H1 (cell line): ENCODE data around the gene BNC2. TPM values are rescaled to one million over a fixed set of nuclear protein-coding genes. Genes with fewer than 3 reads are reported as not detected.

Source experiments
- CEBPB ChIP-seq: IDR thresholded peaks from 2 replicates; pipeline ENCODE4 v1.6.1; 2012; ENCODE audit warnings: low read depth, low read length
- KDM5A ChIP-seq: fragments of 200-600 bp; IDR thresholded peaks from 2 replicates; pipeline ENCODE4 v1.7.1; 2012; ENCODE audit warnings: mild to moderate bottlenecking, low read length, inconsistent platforms, mixed read lengths
- RBBP5 ChIP-seq: IDR thresholded peaks from 2 replicates; pipeline ENCODE4 v1.7.1; 2012; ENCODE audit warnings: low read depth, mild to moderate bottlenecking, inconsistent platforms, low read length, moderate library complexity, borderline replicate concordance
- RNF2 ChIP-seq: fragments of 200-900, 300-1000 bp; sonication (generic); IDR thresholded peaks from 2 replicates; pipeline ENCODE4 v1.7.1; 2016; ENCODE audit warnings: borderline replicate concordance, low read depth, mild to moderate bottlenecking, antibody characterized with exemption, low read length; ENCODE audit not compliant: poor library complexity, severe bottlenecking; ENCODE audit errors: missing control alignments
- SUZ12 ChIP-seq: fragments of 200-600 bp; sonication (generic); IDR thresholded peaks from 2 replicates; pipeline ENCODE4 v1.6.1; 2012; ENCODE audit warnings: mild to moderate bottlenecking, inconsistent platforms, low read length, moderate library complexity, mixed read lengths
- TAF7 ChIP-seq: optimal IDR thresholded peaks from 2 replicates; pipeline ENCODE3; 2011; ENCODE audit warnings: low read depth, mild to moderate bottlenecking, inconsistent platforms, low read length, moderate library complexity, borderline replicate concordance
- polyA plus RNA-seq, 7 experiments: library from polyadenylated mRNA; depleted of rRNA in 3 of 7; stranded (reverse) in 5 of 7; unstranded in 2 of 7; fragments of >200 nt in 5 of 7; fragments of 200-250 nt in 2 of 7; gene quantifications; 1 replicate in 5 of 7; 2 replicates in 1 of 7; 4 replicates in 1 of 7; pipeline versions ENCODE4 v1.2.1 to v1.2.3, GENCODE V29; 2011 to 2013; ENCODE audit warnings: missing spikeins in 2 of 7, mixed read lengths in 2 of 7
- total RNA-seq: library from RNA; stranded (reverse); fragmentation: NEBNext Ultra II Directional; extraction: Animal tissue kit (Norgen Biotek cat#: 25700); gene quantifications from 2 replicates; pipeline ENCODE4 v1.2.1, GENCODE V29; 2021

The BNC2 gene
- total and polyA plus RNA-seq, 2 of the 8 experiments (the other 6 are each of a cell fraction or from before 2014, with no cell fraction given): 16.0 to 26.8 TPM

DNA sequence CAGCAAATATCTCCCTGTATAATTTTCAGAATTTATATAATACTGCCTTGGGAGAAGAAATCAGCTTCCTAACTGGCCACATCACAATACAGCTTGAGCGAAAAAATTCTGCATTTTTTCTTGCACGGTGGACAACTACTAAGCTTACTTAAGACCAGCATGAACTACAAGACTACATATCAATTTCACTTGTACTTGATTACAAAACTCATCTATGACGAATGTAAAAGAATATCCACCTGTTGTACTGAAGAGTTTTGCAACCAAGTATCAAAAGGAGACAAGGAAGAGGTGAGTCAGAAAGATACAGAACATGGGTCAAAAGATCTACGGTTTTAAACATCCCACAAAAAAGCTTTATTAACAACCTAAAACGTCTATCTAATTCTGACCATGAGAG lies 279.4 kb downstream of the BNC2 start (continued):
- TF ChIP-seq RBBP5: no peak
- TF ChIP-seq TAF7: no peak
- no peak for TF ChIP-seq KDM5A
- no peak for TF ChIP-seq SUZ12
- TF ChIP-seq CEBPB: no peak
- TF ChIP-seq RNF2: no peak
